ENCODE measurements around the gene SLC7A9. TPM values are rescaled to one million over a fixed set of nuclear protein-coding genes. Genes with fewer than 3 reads are reported as not detected.

Gene SLC7A9
- total and polyA plus RNA-seq, 2 of the 13 experiments (the other 11 are each of a cell fraction or from before 2014, with no cell fraction given) = 4.7 to 8.3 TPM

DNA sequence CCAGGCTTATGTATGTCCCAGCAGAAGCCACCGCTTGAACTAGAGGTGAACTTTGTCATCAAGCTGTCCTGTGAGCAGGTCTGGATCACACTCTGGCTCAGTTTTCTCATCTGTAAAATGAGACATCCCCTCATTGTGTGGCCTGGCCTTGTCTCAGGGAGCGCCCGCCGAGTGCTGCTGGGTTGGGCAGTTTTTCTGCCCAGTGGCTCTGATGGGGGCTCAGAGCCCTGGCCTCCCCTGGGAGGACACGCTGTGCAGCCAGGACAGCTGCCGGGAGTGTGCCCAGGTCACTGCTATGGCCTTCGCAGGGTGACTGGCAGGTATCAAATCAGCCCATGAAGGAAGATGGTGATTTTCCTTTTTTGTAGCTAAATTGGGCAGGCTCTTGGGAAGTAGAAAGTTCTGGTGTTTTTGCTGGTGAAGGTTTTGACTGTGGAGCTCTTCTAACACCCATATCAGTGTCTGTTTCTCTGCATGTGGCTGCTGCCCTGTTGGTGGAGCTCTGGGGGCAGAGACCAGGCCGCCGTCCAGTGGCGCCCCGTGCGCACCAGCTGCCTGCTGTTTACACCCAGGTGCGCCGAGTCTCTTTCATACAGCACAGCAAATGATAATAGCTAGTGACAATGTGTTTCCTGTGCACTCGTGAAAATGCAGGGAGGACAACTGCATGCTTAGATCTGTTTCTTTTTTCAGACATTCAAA lies 40.8 kb downstream of the SLC7A9 start (continued):
- TF ChIP-seq, protein P1, sequence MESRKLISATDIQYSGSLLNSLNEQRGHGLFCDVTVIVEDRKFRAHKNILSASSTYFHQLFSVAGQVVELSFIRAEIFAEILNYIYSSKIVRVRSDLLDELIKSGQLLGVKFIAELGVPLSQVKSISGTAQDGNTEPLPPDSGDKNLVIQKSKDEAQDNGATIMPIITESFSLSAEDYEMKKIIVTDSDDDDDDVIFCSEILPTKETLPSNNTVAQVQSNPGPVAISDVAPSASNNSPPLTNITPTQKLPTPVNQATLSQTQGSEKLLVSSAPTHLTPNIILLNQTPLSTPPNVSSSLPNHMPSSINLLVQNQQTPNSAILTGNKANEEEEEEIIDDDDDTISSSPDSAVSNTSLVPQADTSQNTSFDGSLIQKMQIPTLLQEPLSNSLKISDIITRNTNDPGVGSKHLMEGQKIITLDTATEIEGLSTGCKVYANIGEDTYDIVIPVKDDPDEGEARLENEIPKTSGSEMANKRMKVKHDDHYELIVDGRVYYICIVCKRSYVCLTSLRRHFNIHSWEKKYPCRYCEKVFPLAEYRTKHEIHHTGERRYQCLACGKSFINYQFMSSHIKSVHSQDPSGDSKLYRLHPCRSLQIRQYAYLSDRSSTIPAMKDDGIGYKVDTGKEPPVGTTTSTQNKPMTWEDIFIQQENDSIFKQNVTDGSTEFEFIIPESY (CRISPR knock-in tag; IDR thresholded peaks at IDR 0.05) = peak; percentile 96

DNA sequence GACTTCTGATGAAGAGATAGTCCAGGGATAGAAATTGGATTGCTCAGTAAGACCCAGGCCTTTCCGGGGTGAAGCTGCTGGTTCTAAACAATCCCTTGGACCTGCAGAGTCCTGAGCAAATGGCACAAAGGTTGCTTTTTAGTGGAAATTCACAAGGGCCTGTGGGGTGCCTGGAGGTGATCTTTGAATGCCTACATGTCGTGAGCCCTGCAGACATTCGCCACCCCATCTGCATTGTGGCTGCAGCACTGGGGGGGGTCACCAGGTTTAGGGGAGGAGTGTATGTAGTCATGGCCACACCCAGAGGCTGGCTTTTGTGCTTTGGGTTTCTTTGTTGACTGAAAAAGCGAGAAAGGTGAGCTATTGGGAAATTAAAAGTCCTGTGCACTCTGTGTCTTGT lies 41.4 kb downstream of the SLC7A9 start:
- CTCF ChIA-PET (ENCODE audit: low intra/inter-chr PET ratio, low total read pairs) = no interaction called here
- ATAC-seq = peak; percentile 67

More for the DNA sequence above, 41.4 kb downstream of the SLC7A9 start:
- Histone ChIP-seq H3K4me3 (replicated peaks in 1 of 3; ENCODE audit: insufficient read depth in 1 of 3, low read depth in 2 of 3, low read length in 3 of 3) (no peak overlapping the region), H3K4me2 (ENCODE audit: low read depth, low read length) (no peak overlapping the region), H4K20me1 (ENCODE audit: insufficient read depth, low read length) (no peaks in the 10 kb centered on the region), H3K27ac (ENCODE audit: extremely low read length, insufficient read depth, low read length) (peak overlapping the region; percentile 20), H3K36me3 (replicated peaks in 1 of 2; ENCODE audit: control insufficient read depth in 1 of 2, insufficient read depth in 2 of 2, low read length in 2 of 2) (peaks cover 0 to 1% of the 10 kb centered on the region in 2 experiments; a peak in 1 of 5 replicates), H3K4me1 (ENCODE audit: insufficient read depth, low read length) (peaks cover 17% of the 10 kb centered on the region), H2AFZ (ENCODE audit: low read length) (no peak overlapping the region), H3K9me3 (ENCODE audit: low read length) (no peaks in the 10 kb centered on the region), H3K79me2 (ENCODE audit: insufficient read depth, low read length) (no peaks in the 10 kb centered on the region), H3K9ac (ENCODE audit: insufficient read depth, low read depth, low read length) (no peak overlapping the region), H3K27me3 (ENCODE audit: control insufficient read depth in 1 of 2, insufficient read depth in 2 of 2, low read length in 2 of 2) (no peaks in the 10 kb centered on the region)
- in situ Hi-C loops (cut with HindIII; ENCODE audit: extremely low pct_ligation_motif_present, low pct_unique_long_range_greater_than_20kb) (no loop called here), intact Hi-C loops (cut with micrococcal nuclease; ENCODE audit: unreplicated experiment) (no loop called here)
- DNase-seq (ENCODE audit: low spot score) = peak; percentile 16
- BruUV-seq (replicated peaks) = no TSS peak
- FAIRE-seq = peak; percentile 18
- POLR2A ChIA-PET = no interaction called here
- TF ChIP-seq, protein P2, sequence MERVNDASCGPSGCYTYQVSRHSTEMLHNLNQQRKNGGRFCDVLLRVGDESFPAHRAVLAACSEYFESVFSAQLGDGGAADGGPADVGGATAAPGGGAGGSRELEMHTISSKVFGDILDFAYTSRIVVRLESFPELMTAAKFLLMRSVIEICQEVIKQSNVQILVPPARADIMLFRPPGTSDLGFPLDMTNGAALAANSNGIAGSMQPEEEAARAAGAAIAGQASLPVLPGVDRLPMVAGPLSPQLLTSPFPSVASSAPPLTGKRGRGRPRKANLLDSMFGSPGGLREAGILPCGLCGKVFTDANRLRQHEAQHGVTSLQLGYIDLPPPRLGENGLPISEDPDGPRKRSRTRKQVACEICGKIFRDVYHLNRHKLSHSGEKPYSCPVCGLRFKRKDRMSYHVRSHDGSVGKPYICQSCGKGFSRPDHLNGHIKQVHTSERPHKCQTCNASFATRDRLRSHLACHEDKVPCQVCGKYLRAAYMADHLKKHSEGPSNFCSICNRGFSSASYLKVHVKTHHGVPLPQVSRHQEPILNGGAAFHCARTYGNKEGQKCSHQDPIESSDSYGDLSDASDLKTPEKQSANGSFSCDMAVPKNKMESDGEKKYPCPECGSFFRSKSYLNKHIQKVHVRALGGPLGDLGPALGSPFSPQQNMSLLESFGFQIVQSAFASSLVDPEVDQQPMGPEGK (CRISPR knock-in tag; IDR thresholded peaks at IDR 0.05) = peak; percentile 51; the same call in 1 of the 2 replicates
- TF ChIP-seq, protein P3, sequence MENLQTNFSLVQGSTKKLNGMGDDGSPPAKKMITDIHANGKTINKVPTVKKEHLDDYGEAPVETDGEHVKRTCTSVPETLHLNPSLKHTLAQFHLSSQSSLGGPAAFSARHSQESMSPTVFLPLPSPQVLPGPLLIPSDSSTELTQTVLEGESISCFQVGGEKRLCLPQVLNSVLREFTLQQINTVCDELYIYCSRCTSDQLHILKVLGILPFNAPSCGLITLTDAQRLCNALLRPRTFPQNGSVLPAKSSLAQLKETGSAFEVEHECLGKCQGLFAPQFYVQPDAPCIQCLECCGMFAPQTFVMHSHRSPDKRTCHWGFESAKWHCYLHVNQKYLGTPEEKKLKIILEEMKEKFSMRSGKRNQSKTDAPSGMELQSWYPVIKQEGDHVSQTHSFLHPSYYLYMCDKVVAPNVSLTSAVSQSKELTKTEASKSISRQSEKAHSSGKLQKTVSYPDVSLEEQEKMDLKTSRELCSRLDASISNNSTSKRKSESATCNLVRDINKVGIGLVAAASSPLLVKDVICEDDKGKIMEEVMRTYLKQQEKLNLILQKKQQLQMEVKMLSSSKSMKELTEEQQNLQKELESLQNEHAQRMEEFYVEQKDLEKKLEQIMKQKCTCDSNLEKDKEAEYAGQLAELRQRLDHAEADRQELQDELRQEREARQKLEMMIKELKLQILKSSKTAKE (CRISPR knock-in tag; IDR thresholded peaks at IDR 0.05; ENCODE audit: borderline replicate concordance) = no peak
- no peak for TF ChIP-seq ZNF256 (CRISPR knock-in tag; conservative IDR thresholded peaks at IDR 0.05)
- TF ChIP-seq ZSCAN20 (CRISPR knock-in tag; IDR thresholded peaks at IDR 0.05; ENCODE audit: borderline replicate concordance) = no peak
- TF ChIP-seq, protein P4, sequence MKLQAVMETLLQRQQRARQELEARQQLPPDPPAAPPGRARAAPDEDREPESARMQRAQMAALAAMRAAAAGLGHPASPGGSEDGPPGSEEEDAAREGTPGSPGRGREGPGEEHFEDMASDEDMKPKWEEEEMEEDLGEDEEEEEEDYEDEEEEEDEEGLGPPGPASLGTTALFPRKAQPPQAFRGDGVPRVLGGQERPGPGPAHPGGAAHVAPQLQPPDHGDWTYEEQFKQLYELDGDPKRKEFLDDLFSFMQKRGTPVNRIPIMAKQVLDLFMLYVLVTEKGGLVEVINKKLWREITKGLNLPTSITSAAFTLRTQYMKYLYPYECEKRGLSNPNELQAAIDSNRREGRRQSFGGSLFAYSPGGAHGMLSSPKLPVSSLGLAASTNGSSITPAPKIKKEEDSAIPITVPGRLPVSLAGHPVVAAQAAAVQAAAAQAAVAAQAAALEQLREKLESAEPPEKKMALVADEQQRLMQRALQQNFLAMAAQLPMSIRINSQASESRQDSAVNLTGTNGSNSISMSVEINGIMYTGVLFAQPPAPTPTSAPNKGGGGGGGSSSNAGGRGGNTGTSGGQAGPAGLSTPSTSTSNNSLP (IDR thresholded peaks at IDR 0.05; ENCODE audit: low read depth, low read length) = no peak
- 44% methylated on average over 4 of the region's 4 CpGs for WGBS (ENCODE audit: low lambda C conversion rate)
